HG03439 (cell line): ENCODE data around the gene CCDC91.
"Not testable (repeated sequence)": the region's sequence is repeated elsewhere in the genome, so short reads cannot be mapped to it uniquely, and the experiment has no call there.

Source experiments
- ATAC-seq: cut with Tn5 transposase; IDR thresholded peaks from one replicate; pipeline ENCODE4 v1.9.1; 2021; ENCODE audit warnings: mild to moderate bottlenecking, moderate library complexity; ENCODE audit not compliant: unreplicated experiment

Gene CCDC91

DNA sequence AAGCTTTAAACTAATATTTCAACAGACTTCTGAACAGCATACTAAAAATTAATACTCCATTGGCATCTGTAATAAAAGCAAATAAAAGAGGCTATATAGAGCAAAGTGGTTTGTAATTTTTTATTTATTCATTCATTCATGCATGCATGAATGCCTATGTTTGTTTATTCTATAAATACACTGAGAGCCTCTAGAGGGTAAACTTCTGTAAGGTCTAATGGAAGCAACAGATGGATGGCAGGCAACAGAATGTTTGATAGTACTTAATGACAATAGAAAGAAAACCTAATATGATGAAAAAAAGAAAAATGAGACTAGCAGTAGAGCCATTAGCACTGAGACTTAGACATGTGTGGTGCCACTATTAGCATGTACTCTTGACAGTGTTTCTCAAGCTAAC, 253.1 kb downstream of the CCDC91 start:
- no peak for ATAC-seq

DNA sequence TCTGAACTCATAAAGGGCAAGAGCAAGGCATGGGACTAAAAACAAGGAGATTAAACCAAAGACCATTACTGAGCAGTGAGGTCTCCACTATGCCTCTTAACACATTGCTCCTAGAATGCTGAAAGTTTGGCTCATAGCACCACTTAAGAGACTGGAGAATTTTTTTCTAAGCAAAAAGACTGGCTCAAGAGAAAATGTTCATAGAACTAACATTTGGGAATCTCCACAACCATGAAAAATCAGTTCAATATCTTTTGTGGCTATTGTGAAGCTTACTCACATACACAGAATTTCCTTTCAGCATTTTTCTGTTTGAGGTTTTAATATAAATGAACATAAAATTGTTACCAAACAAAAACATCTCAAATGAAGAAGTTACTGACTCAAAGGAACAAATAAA, 255.8 kb downstream of the CCDC91 start:
- no peak for ATAC-seq

DNA sequence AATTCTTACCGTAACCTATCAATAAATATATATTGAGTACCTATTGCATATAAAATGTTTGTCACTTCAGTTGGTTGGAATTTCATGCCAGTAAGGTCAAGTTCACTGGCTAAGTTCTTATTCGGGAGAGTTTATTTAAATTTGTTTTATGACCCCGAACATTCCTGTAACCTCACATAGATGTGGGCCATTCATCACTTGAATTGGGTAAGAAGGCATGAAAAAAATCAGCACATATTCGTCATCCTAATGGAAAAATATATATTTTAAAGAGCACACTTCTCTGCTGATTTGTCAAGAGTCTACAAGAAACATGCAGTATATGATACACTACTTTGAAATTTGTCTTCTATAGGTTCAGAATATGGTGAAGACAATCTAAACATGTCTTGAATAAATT, 263.4 kb downstream of the CCDC91 start:
- ATAC-seq, result no peak

DNA sequence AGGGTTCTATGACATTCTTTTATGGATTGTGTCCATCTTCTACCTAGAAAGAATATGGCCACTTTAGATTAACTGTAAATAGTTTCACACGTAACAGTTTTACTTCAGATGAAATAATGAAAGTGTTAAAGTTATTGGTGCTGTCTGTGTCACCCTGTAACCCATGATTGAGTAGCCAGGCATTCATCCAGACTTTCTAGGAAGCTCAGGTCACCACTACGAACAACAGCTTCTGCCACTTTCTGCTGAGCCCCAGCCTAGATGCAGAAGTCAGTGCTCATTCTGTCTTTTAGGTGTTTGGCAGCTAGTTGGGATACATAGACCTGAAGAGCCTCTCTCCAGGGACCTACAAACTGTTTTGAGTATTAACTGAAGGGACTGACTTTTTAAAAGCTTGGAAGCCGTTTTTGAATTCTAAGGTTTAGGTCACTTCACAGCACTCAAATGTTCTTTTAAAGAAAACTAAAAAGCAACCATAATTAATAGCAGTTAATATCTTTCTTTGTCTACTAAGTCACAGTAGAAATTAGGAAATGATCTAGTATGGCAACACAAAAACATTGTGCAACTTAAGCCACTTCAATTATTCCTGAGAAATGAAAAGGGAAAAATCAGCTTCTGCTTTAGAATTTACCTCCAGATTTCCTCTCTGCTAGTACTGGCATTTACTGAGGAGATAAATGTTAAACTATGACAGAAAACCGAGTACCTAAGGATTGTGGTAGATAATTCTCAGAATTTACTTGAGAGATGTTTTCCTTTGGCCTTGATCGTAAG, 266.9 kb downstream of the CCDC91 start:
- ATAC-seq, result no peak

DNA sequence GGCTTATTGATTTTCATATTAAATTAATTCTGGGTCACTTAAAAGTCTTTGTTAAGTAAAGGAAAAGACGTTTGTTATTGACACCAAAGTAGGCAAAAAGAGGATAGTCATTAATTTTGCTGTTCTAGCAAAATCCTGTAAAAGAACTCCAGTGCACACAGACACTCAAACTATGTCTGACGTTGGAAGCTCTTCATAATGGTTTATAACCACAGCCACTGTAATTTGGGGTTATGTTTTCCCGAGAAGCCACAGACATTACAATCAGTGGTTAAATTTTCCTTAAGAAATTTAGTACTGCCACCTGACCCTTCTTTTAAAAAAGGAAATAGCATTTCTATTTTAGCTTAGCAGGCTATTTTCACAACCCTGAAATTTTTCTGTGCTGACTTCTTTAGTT, 267.5 kb downstream of the CCDC91 start:
- no peak for ATAC-seq

DNA sequence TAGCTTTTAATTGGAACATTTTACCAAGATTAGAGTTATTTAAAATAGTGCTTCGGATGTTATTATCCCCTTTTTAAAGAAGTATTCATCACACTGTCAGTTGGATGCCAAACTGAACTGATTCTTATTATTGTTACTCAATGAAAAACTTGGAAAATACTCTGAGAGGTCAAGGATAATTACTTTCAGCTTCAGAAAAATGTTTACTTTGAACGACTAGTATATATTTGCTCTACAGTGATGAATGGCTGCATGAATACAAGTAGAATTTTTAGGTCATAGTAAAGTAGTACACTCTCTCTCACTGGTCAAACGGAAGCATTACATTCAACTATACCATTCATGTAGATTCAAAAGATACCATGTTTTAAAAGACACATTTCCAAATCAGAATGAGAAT, 269.2 kb downstream of the CCDC91 start:
- ATAC-seq, result no peak

DNA sequence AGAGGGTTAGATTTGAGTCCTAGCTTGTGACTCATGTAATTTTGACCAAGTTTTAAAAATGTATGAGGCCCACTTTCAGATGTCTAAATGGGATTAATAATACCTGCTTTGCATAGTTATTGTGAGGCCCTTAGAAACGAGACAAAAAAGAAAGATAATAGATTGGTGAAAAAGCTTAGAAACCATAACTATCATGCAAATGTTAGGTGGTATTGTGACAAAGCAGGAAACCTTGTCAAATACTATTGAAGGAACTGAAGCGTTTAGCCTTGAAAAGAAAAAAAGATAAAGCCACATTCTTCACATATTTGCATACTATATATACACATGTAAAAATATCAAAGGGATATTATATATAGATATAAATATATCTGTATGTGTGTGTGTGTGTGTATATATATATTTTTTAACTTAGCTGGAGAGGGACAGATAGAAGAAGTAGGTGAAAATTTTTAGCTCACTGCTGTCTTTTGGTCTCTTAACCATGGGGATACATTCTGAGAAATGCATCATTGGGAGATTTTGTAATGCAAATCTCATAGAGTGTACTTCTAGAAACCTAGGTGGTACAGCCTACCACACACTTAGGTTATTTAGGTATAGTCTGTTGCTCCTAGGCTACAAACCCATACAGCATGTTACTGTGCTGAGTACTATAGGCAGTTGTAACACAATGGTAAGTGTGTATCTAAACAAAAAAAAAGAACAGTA, 270.3 kb downstream of the CCDC91 start:
- peak; percentile 60 for ATAC-seq

DNA sequence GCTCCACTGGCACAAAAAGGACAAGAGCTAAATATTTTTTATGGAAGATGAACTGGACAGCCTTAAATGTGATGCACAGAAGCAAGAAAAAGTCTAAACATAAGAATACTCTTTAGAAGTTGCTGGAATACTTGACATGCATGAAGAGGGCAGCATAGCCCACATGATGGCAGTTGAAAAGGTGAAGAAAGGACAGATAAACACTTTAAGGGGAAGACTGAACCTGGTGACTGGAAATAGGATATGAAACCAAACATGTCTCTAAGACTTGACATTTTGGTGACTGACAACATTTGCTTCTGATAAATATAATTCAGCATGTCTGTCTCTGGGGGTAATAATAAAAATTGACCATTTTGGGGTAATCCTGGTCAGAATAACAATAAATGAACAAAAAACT, 273.1 kb downstream of the CCDC91 start:
- ATAC-seq, result no peak

DNA sequence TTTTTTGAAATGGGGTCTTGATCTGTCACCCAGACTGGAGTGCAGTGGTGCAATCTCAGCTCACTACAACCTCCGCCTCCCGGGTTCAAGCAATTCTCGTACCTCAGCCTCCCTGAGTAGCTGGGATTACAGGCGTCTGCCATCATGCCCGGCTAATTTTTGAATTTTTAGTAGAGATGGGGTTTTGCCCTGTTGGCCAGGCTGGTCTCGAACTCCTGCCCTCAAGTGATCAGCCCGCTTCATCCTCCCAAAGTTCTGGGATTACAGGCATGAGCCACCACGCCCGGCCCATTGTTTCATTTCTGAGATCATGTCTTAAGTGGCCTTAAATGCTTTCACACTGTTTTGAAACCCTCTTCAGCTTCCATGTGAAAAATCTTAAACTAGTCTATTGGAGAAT, 281.5 kb downstream of the CCDC91 start:
- not testable (repeated sequence) for ATAC-seq

DNA sequence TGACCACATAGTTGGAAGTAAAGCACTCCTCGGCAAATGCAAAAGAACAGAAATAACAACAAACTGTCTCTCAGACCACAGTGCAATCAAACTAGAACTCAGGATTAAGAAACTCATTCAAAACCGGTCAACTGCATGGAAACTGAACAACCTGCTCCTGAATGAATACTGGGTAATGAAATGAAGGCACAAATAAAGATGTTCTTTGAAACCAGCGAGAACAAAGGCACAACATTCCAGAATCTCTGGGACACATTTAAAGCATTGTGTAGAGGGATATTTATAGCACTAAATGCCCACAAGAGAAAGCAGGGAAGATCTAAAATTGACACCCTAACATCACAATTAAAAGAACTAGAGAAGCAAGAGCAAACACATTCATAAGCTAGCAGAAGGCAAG, 285.9 kb downstream of the CCDC91 start:
- ATAC-seq, result not testable (repeated sequence)

DNA sequence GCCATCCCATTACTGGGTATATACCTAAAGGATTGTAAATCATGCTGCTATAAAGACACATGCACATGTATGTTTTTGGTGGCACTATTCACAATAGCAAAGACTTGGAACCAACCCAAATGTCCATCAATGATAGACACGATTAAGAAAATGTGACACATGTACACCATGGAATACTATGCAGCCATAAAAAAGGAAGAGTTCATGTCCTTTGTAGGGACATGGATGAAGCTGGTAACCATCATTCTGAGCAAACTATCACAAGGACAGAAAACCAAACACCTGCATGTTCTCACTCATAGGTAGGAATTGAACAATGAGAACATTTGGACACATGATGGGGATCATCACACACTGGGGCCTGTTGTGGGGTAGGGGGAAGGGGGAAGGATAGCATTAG, 288.8 kb downstream of the CCDC91 start:
- ATAC-seq, result not testable (repeated sequence)

DNA sequence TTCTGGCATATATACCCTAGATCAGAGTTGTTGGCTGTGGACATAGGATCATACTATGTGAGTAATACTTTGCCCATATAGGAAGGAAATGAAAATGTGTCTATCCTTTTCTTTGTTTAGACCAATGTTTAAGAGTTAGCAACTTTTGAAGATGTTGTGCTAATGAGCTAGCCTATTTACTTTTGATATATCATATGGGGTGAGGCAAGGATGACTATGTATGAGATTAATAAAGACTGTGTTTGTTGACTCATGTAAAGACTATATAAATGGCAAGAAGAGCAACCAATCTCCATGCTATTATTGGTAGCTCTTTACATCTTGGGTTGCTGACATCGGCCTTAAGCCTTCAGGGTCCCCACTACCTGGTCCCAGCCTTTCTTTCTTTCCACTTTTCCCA, 289.4 kb downstream of the CCDC91 start:
- ATAC-seq, result no peak

DNA sequence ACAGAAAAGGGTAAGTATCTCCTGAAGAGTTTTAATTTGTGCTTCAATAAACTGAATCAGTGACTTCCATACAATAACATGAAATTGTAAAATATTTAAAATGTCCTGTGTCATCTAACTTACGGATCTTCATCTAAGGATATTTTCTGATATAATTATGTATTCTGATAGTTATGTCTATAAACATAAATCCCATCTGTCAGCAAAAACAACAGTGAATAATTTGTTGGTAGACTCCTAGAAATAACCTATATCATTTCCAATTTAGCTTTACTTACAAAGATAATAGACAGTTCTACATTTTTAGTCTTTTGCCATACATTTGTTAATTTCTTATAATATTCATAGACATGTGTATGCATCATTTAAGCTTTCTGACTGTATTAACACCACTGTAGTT, 293.9 kb downstream of the CCDC91 start:
- no peak for ATAC-seq

DNA sequence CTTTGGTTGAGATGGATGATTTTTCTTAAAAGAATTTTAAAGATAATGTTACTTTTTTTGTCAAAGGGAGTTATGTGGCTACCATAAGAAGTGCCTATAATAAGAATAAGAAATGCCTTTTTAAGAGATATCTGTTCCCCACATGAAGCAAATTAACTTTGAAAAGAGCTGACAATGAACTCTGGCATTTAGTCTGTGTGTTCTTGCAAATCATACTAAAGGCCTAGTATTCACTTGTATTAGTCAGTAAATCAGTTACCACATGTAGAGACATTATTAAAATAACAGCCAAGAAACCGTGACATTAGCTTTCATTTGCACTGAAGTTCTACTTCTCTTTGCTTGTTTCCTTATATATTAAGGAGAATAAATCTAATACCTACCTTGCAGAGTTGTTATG, 296.3 kb downstream of the CCDC91 start:
- no peak for ATAC-seq

DNA sequence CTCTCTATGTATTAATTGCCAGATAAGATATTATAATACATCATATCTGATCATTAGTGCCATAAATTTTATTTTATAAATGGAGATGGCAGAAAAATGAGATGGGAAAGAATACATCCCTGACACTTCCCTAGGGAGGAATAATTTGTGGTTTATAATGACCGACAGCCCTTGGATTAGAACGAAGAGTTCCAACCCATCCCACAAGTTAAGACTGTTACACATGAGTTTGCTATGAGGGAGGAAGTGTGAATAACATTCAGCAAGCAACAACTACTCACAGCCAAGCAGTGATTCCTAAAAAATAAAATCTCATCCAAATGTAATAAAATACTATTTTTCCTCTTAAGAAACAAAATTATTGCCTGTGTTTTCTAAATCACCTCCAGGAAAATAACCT, 299.0 kb downstream of the CCDC91 start:
- no peak for ATAC-seq

DNA sequence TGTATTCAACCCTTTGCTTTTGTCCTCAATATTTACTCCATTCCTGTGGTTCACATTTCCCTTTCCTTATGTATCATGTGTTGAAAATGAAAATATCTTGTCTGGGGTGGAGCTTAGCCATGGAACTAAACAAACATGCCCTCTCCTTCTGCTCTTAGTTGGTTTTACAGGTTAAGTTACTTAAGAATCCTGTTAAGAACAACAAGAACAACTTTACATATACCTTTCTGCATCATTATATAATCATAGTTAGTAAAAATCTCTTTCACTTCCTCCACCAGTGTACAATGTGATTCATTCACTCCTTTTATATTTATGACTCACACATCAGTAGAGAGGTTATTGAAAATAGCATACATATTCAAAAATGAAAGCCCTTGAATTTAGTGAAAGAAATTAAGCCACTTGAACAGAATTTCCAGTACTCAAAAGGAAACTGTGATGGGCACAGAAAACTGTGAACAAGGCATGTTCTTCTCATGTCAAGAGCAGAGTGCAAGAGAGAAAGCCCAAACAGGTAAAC, 307.7 kb downstream of the CCDC91 start:
- peak; percentile 90 for ATAC-seq

DNA sequence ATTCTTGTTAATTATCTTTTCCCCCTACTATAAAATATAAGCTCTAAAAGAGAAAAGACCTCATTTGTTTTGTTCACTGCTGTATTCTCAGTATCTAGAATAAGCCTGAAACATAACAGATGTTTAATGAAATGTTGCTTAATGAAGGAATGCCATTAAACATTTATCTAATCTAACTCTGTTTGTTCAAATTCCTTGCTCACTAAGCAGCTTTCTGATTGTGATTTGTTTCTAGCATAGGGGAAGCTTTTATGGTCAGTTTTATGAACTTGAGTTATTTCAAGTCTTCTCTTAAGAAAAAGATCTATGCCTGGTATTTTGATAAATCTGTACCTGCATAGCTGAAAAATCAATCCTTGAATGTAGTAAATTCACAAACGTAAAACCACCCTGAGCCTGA, 308.6 kb downstream of the CCDC91 start:
- no peak for ATAC-seq

DNA sequence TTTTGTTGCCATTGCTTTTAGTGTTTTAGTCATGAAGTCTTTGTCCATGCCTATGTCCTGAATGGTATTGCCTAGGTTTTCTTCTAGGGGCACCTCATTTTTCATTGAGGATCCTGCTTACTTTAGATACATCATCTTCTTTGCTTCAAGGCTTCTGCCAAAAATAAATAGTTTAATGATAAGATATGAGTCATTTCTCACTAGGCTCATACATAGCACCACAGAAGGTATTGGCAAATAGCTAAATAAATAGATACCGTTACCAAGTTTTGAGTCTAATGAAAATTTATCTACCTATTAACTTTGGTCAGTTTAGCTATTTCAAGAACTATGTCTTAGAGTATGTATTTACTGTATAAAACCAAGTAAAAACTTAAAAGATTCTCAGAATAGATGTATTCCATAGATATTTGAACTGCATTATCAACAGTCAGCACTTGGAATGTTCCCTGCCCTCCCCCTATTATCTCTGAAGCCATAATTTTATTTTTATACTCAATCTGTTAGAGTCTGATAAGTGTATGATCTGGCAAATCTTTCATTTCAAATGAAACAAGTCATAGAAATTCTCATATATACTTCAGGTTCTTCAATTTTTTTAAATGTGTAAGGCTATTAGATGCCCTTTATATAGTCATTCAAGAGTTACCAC, 310.2 kb downstream of the CCDC91 start:
- no peak for ATAC-seq

DNA sequence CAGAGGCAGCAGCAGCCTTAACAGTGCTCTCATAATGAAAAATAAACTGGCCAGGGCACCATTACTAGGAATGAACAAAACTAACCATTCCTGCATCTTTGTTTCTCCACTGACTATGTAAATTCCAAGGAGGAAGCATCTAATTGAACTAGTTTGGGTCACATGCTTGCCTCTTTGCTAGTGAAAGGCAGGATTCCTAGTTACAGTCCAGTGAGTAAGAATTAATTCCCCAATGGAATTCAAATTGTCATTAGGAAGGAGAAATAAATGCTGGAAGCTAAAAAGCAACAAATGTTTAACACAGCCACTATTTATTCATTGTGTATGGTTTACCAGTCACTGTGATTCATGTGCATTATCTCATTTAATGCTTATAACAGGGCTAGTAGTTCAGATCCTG, 316.0 kb downstream of the CCDC91 start:
- ATAC-seq, result no peak

DNA sequence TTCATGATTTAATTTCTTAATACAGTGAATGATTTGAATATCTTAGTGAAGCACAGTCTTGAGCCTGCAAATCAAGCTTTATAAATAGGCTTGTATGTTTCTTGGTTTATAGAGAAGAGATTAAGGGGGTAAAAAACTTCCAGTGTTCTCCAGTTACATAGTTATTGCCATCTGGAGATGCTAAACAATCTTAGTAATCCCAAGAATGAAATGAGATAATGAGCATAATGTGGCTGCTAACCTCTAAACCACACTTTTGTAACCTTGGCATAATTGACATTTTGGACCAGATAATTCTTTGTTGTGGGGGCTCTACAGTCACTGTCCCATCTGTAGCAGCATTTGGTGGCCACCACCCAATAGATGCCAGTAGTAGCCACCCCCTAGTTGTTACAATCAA, 316.8 kb downstream of the CCDC91 start:
- ATAC-seq, result no peak

DNA sequence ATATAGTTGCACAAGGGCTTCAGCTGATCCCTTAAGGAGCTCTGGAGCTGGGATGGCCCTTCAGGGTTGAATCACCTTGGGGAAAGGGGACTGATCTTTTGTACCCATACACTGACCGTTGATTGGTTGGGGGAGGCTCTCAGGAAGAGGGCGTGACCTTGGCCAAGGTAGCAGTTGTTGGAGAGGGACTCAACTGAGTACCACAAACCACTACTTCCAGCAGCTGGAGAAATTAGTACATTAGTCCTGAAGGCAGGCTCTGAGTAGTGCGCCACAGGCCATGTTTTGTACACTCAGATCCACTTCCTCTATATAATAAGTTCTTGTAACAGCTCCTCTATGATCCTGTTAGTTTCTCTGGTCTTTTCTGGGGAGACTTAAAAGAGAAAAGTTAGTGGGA, 317.6 kb downstream of the CCDC91 start:
- ATAC-seq, result no peak

DNA sequence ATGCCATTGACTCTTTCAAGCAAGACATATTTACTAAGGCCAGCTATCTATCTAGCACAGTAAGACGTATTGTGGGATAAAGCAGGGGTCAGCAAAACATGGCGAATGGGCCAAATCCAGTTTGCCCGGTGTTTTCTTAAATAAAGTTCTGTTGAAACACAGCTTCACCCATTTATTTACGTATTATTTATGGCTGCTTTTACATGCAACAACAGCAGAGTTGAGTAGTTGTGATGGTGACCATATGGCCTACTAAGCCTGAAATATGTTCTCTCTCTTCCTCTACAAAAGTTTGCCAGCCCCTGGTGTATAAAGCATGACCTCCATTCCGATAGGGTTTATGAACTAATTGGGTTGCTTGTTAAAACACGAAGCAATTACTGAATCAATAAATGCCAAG, 322.1 kb downstream of the CCDC91 start:
- ATAC-seq, result no peak
